GM23338 (cell line): Measurements from ENCODE around the gene TNFRSF4. TPM values are rescaled to one million over a fixed set of nuclear protein-coding genes. Genes with fewer than 3 reads are reported as not detected.

Experiments used
- ATAC-seq: fragments of 200-7000 bp; cut with Tn5 transposase; 3 replicates; pipeline ENCODE4 v1.9.1; 2020
- DNase-seq: peaks from one replicate; pipeline ENCODE4 v3.0.0-alpha.2; 2015; ENCODE audit warnings: low spot score
- H2AFZ ChIP-seq: fragments of 200-600 bp; sonication (generic); 2 replicates; pipeline ENCODE4 v1.8.0; 2016; ENCODE audit warnings: antibody characterized with exemption, mild to moderate bottlenecking, moderate library complexity
- H3F3A ChIP-seq: fragments of 200-600 bp; sonication (generic); replicated peaks from 2 replicates; pipeline ENCODE4 v1.8.0; 2017; ENCODE audit warnings: antibody characterized with exemption, mixed run types, low read depth
- H3K27ac ChIP-seq: fragments of 200-600 bp; sonication (generic); 2 replicates; pipeline ENCODE4 v1.6.1; 2016; ENCODE audit warnings: low read depth
- H3K27me3 ChIP-seq: fragments of 200-600 bp; sonication (generic); 2 replicates; pipeline ENCODE4 v1.8.0; 2016; ENCODE audit warnings: mild to moderate bottlenecking, mixed run types, moderate library complexity; ENCODE audit not compliant: insufficient read depth
- H3K36me3 ChIP-seq: fragments of 200-600 bp; sonication (generic); 2 replicates; pipeline ENCODE4 v1.8.0; 2016; ENCODE audit warnings: mild to moderate bottlenecking; ENCODE audit not compliant: insufficient read depth
- H3K4me1 ChIP-seq: fragments of 200-600 bp; sonication (generic); 2 replicates; pipeline ENCODE4 v1.8.0; 2016; ENCODE audit warnings: mild to moderate bottlenecking, moderate library complexity; ENCODE audit not compliant: insufficient read depth
- H3K4me2 ChIP-seq: fragments of 200-600 bp; sonication (generic); 2 replicates; pipeline ENCODE4 v1.7.1; 2017; ENCODE audit warnings: mixed run types
- H3K4me3 ChIP-seq: fragments of 200-600 bp; sonication (generic); 2 replicates; pipeline ENCODE4 v1.6.1; 2016; ENCODE audit warnings: mixed run types
- H3K79me2 ChIP-seq: fragments of 200-600 bp; sonication (generic); replicated peaks from 2 replicates; pipeline ENCODE4 v1.8.0; 2017; ENCODE audit warnings: mild to moderate bottlenecking; ENCODE audit not compliant: insufficient read depth
- H3K9me2 ChIP-seq: fragments of 200-600 bp; sonication (generic); 2 replicates; pipeline ENCODE4 v1.8.0; 2017; ENCODE audit not compliant: insufficient read depth
- H4K20me1 ChIP-seq: fragments of 200-600 bp; sonication (generic); replicated peaks from 2 replicates; pipeline ENCODE4 v1.8.0; 2017; ENCODE audit warnings: mild to moderate bottlenecking; ENCODE audit not compliant: insufficient read depth
- H3K27ac Mint-ChIP-seq: 2 replicates; pipeline ENCODE4 v1.8.0; 2020; ENCODE audit warnings: inconsistent platforms, mild to moderate bottlenecking, moderate library complexity, mixed read lengths
- H3K27me3 Mint-ChIP-seq: 3 replicates; pipeline ENCODE4 v1.8.0; 2022; ENCODE audit warnings: low read depth, mild to moderate bottlenecking, moderate library complexity, mixed read lengths, inconsistent platforms; ENCODE audit not compliant: insufficient read depth, poor library complexity
- H3K36me3 Mint-ChIP-seq: 3 replicates; pipeline ENCODE4 v1.8.0; 2021; ENCODE audit warnings: low read depth, mild to moderate bottlenecking, inconsistent platforms, moderate library complexity, mixed read lengths
- H3K4me1 Mint-ChIP-seq: 3 replicates; pipeline ENCODE4 v1.8.0; 2020; ENCODE audit warnings: mild to moderate bottlenecking, inconsistent platforms, mixed read lengths
- H3K4me3 Mint-ChIP-seq: 3 replicates; pipeline ENCODE4 v1.8.0; 2021; ENCODE audit warnings: moderate library complexity, mild to moderate bottlenecking, inconsistent platforms, mixed read lengths
- H3K9me3 Mint-ChIP-seq: 3 replicates; pipeline ENCODE4 v1.8.0; 2020; ENCODE audit warnings: moderate library complexity, mild to moderate bottlenecking, inconsistent platforms, mixed read lengths
- ETS1 ChIP-seq: IDR thresholded peaks from 2 replicates; pipeline ENCODE4 v1.6.1; 2016; ENCODE audit warnings: antibody characterized with exemption
- EZH2 ChIP-seq: fragments of 200-600 bp; sonication (generic); IDR thresholded peaks from one replicate; pipeline ENCODE4 v1.8.0; 2017; ENCODE audit warnings: antibody characterized with exemption, mild to moderate bottlenecking, low read depth; ENCODE audit not compliant: unreplicated experiment
- EZH2phosphoT487 ChIP-seq: fragments of 200-600 bp; sonication (generic); IDR thresholded peaks from one replicate; pipeline ENCODE4 v1.8.1; 2018; ENCODE audit warnings: antibody characterized with exemption; ENCODE audit not compliant: unreplicated experiment
- JUNB ChIP-seq: IDR thresholded peaks from one replicate; pipeline ENCODE4 v1.6.1; 2016; ENCODE audit warnings: antibody characterized with exemption; ENCODE audit not compliant: unreplicated experiment
- STAT1 ChIP-seq: IDR thresholded peaks from one replicate; pipeline ENCODE4 v1.6.1; 2016; ENCODE audit warnings: antibody characterized with exemption; ENCODE audit not compliant: unreplicated experiment
- ZNF331 ChIP-seq: fragments of 250-450 bp; sonication (Bioruptor Pico); IDR thresholded peaks from 2 replicates; pipeline ENCODE4 v1.5.0; 2020; ENCODE audit warnings: low read depth, mild to moderate bottlenecking, moderate library complexity
- polyA plus RNA-seq: library from polyadenylated mRNA; unstranded; fragments of >200 nt; fragmentation: Nextera tagmentation; extraction: Ambion mirVana; gene quantifications from 2 replicates; pipeline ENCODE4 v1.2.1, GENCODE V29; 2016
- total RNA-seq: library from RNA; depleted of rRNA; stranded (reverse); fragments of >200 nt; shearing (Covaris generic); gene quantifications from 2 replicates; pipeline ENCODE4 v1.2.3, GENCODE V29; 2014
- TF ChIP-seq, protein P1 (sequence below), 2 experiments: fragments of 200-600 bp in 1 of 2; sonication (generic) in 1 of 2; conservative IDR thresholded peaks; 2 replicates each; pipeline versions ENCODE4 v1.5.1 to v1.6.1; 2016 to 2017; ENCODE audit warnings: antibody characterized with exemption in 2 of 2, low read depth in 2 of 2, mild to moderate bottlenecking in 2 of 2, moderate library complexity in 1 of 2
- TF ChIP-seq, protein P2 (sequence below): IDR thresholded peaks from one replicate; pipeline ENCODE4 v1.6.1; 2018; ENCODE audit warnings: antibody characterized with exemption; ENCODE audit not compliant: unreplicated experiment

TNFRSF4 gene
- total and polyA plus RNA-seq, 2 experiments from 2014 or later = not detected

GRCh38 chr1:1202831-1203560, 11.0 kb downstream of the TNFRSF4 start:
- no peak overlapping the region for H3K4me2 ChIP-seq
- no peak for ATAC-seq

More at GRCh38 chr1:1202831-1203560, 11.0 kb downstream of the TNFRSF4 start:
- Mint-ChIP-seq H3K4me1 (no peaks in the 10 kb centered on the region; the same call in 2 of the 3 replicates), H3K27me3 (peaks cover 6% of the 10 kb centered on the region), H3K36me3 (no peaks in the 10 kb centered on the region), H3K9me3 (no peaks in the 10 kb centered on the region; the same call in 2 of the 3 replicates), H3K4me3 (no peak overlapping the region), H3K27ac (no peak overlapping the region)
- Histone ChIP-seq H3K27me3 (peaks cover 13% of the 10 kb centered on the region; the same call in 1 of the 2 replicates), H3K4me1 (no peaks in the 10 kb centered on the region), H3K4me3 (no peak overlapping the region), H3K27ac (no peak overlapping the region), H3K9me2 (no peaks in the 10 kb centered on the region), H3K36me3 (no peaks in the 10 kb centered on the region), H2AFZ (no peak overlapping the region), H3F3A (no peaks in the 10 kb centered on the region), H4K20me1 (no peaks in the 10 kb centered on the region), H3K79me2 (no peaks in the 10 kb centered on the region)
- TF ChIP-seq EZH2 = no peak
- no peak for TF ChIP-seq JUNB
- TF ChIP-seq, protein P1, sequence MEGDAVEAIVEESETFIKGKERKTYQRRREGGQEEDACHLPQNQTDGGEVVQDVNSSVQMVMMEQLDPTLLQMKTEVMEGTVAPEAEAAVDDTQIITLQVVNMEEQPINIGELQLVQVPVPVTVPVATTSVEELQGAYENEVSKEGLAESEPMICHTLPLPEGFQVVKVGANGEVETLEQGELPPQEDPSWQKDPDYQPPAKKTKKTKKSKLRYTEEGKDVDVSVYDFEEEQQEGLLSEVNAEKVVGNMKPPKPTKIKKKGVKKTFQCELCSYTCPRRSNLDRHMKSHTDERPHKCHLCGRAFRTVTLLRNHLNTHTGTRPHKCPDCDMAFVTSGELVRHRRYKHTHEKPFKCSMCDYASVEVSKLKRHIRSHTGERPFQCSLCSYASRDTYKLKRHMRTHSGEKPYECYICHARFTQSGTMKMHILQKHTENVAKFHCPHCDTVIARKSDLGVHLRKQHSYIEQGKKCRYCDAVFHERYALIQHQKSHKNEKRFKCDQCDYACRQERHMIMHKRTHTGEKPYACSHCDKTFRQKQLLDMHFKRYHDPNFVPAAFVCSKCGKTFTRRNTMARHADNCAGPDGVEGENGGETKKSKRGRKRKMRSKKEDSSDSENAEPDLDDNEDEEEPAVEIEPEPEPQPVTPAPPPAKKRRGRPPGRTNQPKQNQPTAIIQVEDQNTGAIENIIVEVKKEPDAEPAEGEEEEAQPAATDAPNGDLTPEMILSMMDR (conservative IDR thresholded peaks at IDR 0.05; ENCODE audit: low read depth in 2 of 2) = no peak
- TF ChIP-seq STAT1 = no peak
- no peak for TF ChIP-seq ETS1
- no peak for TF ChIP-seq EZH2phosphoT487
- TF ChIP-seq, protein P2, sequence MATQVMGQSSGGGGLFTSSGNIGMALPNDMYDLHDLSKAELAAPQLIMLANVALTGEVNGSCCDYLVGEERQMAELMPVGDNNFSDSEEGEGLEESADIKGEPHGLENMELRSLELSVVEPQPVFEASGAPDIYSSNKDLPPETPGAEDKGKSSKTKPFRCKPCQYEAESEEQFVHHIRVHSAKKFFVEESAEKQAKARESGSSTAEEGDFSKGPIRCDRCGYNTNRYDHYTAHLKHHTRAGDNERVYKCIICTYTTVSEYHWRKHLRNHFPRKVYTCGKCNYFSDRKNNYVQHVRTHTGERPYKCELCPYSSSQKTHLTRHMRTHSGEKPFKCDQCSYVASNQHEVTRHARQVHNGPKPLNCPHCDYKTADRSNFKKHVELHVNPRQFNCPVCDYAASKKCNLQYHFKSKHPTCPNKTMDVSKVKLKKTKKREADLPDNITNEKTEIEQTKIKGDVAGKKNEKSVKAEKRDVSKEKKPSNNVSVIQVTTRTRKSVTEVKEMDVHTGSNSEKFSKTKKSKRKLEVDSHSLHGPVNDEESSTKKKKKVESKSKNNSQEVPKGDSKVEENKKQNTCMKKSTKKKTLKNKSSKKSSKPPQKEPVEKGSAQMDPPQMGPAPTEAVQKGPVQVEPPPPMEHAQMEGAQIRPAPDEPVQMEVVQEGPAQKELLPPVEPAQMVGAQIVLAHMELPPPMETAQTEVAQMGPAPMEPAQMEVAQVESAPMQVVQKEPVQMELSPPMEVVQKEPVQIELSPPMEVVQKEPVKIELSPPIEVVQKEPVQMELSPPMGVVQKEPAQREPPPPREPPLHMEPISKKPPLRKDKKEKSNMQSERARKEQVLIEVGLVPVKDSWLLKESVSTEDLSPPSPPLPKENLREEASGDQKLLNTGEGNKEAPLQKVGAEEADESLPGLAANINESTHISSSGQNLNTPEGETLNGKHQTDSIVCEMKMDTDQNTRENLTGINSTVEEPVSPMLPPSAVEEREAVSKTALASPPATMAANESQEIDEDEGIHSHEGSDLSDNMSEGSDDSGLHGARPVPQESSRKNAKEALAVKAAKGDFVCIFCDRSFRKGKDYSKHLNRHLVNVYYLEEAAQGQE = no peak
- no peak for TF ChIP-seq ZNF331
- peak; percentile 16 for DNase-seq
